ENCODE results near the gene COX8A.

Gene COX8A

DNA sequence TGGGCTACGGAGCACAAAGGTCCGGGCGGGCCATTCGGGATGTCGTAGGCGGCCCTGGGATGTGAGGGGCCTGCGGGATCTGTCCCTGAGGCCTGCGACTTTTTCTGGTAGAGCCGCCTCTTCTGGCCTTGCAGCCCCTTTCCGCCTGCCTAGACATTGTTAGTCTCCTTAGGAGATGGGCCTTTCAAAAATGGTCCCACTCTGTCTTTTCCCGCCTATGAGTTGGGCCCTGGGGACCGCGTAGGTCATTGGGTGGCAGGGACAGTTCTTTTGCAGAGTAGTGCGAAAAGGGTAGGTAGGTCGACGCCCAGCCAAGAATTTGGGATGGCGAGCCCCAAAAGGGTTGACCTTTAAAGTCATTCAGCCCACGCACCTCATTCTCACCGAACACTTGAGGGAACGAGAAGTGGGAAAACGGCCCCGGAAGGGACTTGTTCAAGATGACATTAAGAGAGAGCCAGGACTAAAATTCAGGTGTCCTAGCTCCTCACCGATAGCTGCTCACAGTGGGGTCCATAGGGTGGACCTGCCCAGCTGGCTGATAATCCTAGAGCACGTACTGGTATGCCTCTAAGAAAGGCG lies 12.6 kb downstream of the COX8A start:
- Histone ChIP-seq H3K27me3 (ENCODE audit: low read length) (no peaks in the 10 kb centered on the region), H3K4me2 (ENCODE audit: low read depth, low read length, poor library complexity, severe bottlenecking) (peak overlapping the region; percentile 95), H2AFZ (ENCODE audit: low read depth, low read length, severe bottlenecking) (no peak overlapping the region), H3K36me3 (ENCODE audit: low read length) (no peaks in the 10 kb centered on the region), H4K20me1 (ENCODE audit: low read depth, low read length) (no peaks in the 10 kb centered on the region), H3K4me3 (ENCODE audit: insufficient read depth, low read length, poor library complexity, severe bottlenecking) (peak overlapping the region; percentile 91), H3K9me3 (ENCODE audit: insufficient read depth, low read length) (no peaks in the 10 kb centered on the region), H3K27ac (ENCODE audit: low read depth, low read length) (no peak overlapping the region), H3K79me2 (ENCODE audit: insufficient read depth, low read length) (peaks cover 22% of the 10 kb centered on the region), H3K9me2 (replicated peaks; ENCODE audit: insufficient read depth, low read length) (no peaks in the 10 kb centered on the region), H3K9ac (ENCODE audit: low read length) (peak overlapping the region; percentile 95), H3F3A (ENCODE audit: insufficient read depth) (no peaks in the 10 kb centered on the region)
- no peak for TF ChIP-seq EZH2phosphoT487 (conservative IDR thresholded peaks at IDR 0.05; ENCODE audit: low read length)
- TF ChIP-seq, protein P1, sequence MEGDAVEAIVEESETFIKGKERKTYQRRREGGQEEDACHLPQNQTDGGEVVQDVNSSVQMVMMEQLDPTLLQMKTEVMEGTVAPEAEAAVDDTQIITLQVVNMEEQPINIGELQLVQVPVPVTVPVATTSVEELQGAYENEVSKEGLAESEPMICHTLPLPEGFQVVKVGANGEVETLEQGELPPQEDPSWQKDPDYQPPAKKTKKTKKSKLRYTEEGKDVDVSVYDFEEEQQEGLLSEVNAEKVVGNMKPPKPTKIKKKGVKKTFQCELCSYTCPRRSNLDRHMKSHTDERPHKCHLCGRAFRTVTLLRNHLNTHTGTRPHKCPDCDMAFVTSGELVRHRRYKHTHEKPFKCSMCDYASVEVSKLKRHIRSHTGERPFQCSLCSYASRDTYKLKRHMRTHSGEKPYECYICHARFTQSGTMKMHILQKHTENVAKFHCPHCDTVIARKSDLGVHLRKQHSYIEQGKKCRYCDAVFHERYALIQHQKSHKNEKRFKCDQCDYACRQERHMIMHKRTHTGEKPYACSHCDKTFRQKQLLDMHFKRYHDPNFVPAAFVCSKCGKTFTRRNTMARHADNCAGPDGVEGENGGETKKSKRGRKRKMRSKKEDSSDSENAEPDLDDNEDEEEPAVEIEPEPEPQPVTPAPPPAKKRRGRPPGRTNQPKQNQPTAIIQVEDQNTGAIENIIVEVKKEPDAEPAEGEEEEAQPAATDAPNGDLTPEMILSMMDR (IDR thresholded peaks at IDR 0.05; ENCODE audit: insufficient read depth, low read length, poor library complexity, severe bottlenecking) = no peak

DNA sequence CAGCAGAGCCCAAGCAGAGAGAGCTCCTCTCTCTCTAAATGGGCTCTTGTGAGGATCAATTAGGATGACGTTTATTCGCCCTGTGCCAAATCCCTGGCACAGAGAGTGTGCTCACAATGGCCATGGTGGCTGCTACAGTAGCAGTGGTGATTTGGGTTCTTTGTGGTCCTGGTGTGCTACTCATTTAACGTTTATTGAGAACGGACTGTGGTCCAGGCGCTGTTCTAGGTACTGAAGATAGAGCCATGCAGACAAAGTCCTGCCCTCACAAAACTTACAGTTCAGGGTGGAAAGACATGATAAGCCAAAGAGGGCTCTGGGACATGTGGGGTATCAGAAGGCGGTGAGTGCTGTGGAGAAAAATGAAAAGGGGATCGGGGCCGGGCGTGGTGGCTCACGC lies 17.1 kb downstream of the COX8A start:
- H3K9ac ChIP-seq (ENCODE audit: low read length) = no peak overlapping the region
- TF ChIP-seq, protein P1 (IDR thresholded peaks at IDR 0.05; ENCODE audit: insufficient read depth, low read length, poor library complexity, severe bottlenecking) = no peak
- no peak for TF ChIP-seq EZH2phosphoT487 (conservative IDR thresholded peaks at IDR 0.05; ENCODE audit: low read length)
- no peaks in the 10 kb centered on the region for H4K20me1 ChIP-seq (ENCODE audit: low read depth, low read length)
- no peaks in the 10 kb centered on the region for H3K36me3 ChIP-seq (ENCODE audit: low read length)
- H3K79me2 ChIP-seq (ENCODE audit: insufficient read depth, low read length) = peaks cover 20% of the 10 kb centered on the region
- no peaks in the 10 kb centered on the region for H3K27me3 ChIP-seq (ENCODE audit: low read length)
- H2AFZ ChIP-seq (ENCODE audit: low read depth, low read length, severe bottlenecking) = no peak overlapping the region
- no peak overlapping the region for H3K4me3 ChIP-seq (ENCODE audit: insufficient read depth, low read length, poor library complexity, severe bottlenecking)
- H3K27ac ChIP-seq (ENCODE audit: low read depth, low read length) = no peak overlapping the region
- no peaks in the 10 kb centered on the region for H3F3A ChIP-seq (ENCODE audit: insufficient read depth)
- H3K4me2 ChIP-seq (ENCODE audit: low read depth, low read length, poor library complexity, severe bottlenecking) = no peak overlapping the region
- H3K9me2 ChIP-seq (replicated peaks; ENCODE audit: insufficient read depth, low read length) = no peaks in the 10 kb centered on the region
- H3K9me3 ChIP-seq (ENCODE audit: insufficient read depth, low read length) = no peaks in the 10 kb centered on the region

DNA sequence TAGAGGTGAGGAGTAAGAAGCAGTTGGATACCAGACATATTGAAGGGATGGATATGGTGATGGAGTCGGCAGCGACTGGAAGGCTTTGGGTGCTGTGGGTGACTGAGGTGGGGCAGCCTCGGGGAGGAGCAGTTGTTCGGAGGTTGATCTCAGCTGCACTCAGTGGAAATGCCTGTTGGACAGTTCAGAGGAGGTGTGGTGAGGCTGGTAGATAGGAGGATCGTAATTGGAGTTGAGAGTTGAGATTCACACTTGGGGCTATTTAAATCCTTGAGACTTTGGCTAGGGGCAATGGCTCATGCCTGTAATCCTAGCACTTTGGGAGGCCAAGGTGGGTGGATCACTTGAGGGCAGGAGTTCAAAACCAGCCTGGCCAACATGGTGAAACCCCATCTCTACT lies 18.7 kb downstream of the COX8A start:
- no peak overlapping the region for H3K27ac ChIP-seq (ENCODE audit: low read depth, low read length)
- H2AFZ ChIP-seq (ENCODE audit: low read depth, low read length, severe bottlenecking) = no peak overlapping the region
- H3K4me2 ChIP-seq (ENCODE audit: low read depth, low read length, poor library complexity, severe bottlenecking) = no peak overlapping the region
- no peaks in the 10 kb centered on the region for H3F3A ChIP-seq (ENCODE audit: insufficient read depth)
- no peaks in the 10 kb centered on the region for H3K9me2 ChIP-seq (replicated peaks; ENCODE audit: insufficient read depth, low read length)
- TF ChIP-seq, protein P1 (IDR thresholded peaks at IDR 0.05; ENCODE audit: insufficient read depth, low read length, poor library complexity, severe bottlenecking) = no peak
- TF ChIP-seq EZH2phosphoT487 (conservative IDR thresholded peaks at IDR 0.05; ENCODE audit: low read length) = no peak
- H3K36me3 ChIP-seq (ENCODE audit: low read length) = no peaks in the 10 kb centered on the region
- peaks cover 4% of the 10 kb centered on the region; the same call in 1 of the 2 replicates for H3K79me2 ChIP-seq (ENCODE audit: insufficient read depth, low read length)
- H3K4me3 ChIP-seq (ENCODE audit: insufficient read depth, low read length, poor library complexity, severe bottlenecking) = no peak overlapping the region
- no peaks in the 10 kb centered on the region for H3K9me3 ChIP-seq (ENCODE audit: insufficient read depth, low read length)
- no peak overlapping the region for H3K9ac ChIP-seq (ENCODE audit: low read length)
- H4K20me1 ChIP-seq (ENCODE audit: low read depth, low read length) = no peaks in the 10 kb centered on the region
- no peaks in the 10 kb centered on the region for H3K27me3 ChIP-seq (ENCODE audit: low read length)

All from SU-DHL-6 (cell line).